Measurements from ENCODE around the gene PAX2. TPM values are rescaled to one million over a fixed set of nuclear protein-coding genes. Genes with fewer than 3 reads are reported as not detected.
A peak's percentile ranks its signal among the peaks of the same experiment; 100 is the strongest.
"Not testable (repeated sequence)": the region's sequence is repeated elsewhere in the genome, so short reads cannot be mapped to it uniquely, and the experiment has no call there.

Gene PAX2
- total RNA-seq, 1 experiment from 2014 or later, result 0.45 TPM

GRCh38 chr10:100697631-100698030 is 47.8 kb upstream of the PAX2 start:
- H3K36me3 Mint-ChIP-seq (ENCODE audit: insufficient read depth, unreplicated experiment), result no peaks in the 10 kb centered on the region
- Histone ChIP-seq H3K4me3 (ENCODE audit: low read depth, low read length) (no peak overlapping the region), H3K4me1 (peaks cover 5% of the 10 kb centered on the region; the same call in 1 of the 2 replicates), H3K9me3 (no peaks in the 10 kb centered on the region), H3K27me3 (replicated peaks; ENCODE audit: control insufficient read depth, insufficient read depth, low read length) (peaks cover 2% of the 10 kb centered on the region), H3K36me3 (ENCODE audit: control insufficient read depth, insufficient read depth, low read length) (no peaks in the 10 kb centered on the region)
- CTCF ChIA-PET, result no interaction called here
- H3K4me1 Mint-ChIP-seq (ENCODE audit: low read depth, unreplicated experiment), result peaks cover 13% of the 10 kb centered on the region
- POLR2A ChIA-PET, result no interaction called here
- H3K27ac Mint-ChIP-seq (ENCODE audit: unreplicated experiment), result no peak overlapping the region
- TF ChIP-seq CTCF (IDR thresholded peaks at IDR 0.05; ENCODE audit: insufficient read depth in 1 of 2, low read depth in 1 of 2, low read length in 1 of 2, severe bottlenecking in 1 of 2, unreplicated experiment in 1 of 2), result no peak
- intact Hi-C loops (cut with micrococcal nuclease; ENCODE audit: unreplicated experiment), result no loop called here
- DNase-seq, result no peak
- H3K9me3 Mint-ChIP-seq (ENCODE audit: unreplicated experiment), result no peaks in the 10 kb centered on the region
- H3K27me3 Mint-ChIP-seq (ENCODE audit: insufficient read depth, unreplicated experiment), result peaks cover 11% of the 10 kb centered on the region
- no peak overlapping the region for H3K4me3 Mint-ChIP-seq (ENCODE audit: unreplicated experiment)
- BruUV-seq (replicated peaks), result no TSS peak

DNA sequence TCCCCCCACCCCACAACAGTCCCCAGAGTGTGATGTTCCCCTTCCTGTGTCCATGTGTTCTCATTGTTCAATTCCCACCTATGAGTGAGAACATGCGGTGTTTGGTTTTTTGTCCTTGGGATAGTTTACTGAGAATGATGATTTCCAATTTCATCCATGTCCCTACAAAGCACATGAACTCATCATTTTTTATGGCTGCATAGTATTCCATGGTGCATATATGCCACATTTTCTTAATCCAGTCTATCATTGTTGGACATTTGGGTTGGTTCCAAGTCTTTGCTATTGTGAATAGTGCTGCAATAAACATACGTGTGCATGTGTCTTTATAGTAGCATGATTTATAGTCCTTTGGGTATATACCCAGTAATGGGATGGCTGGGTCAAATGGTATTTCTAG is 43.7 kb upstream of the PAX2 start:
- H3K9me3 Mint-ChIP-seq (ENCODE audit: unreplicated experiment); H3K27ac Mint-ChIP-seq (ENCODE audit: unreplicated experiment); H3K4me1 Mint-ChIP-seq (ENCODE audit: low read depth, unreplicated experiment); H3K27me3 ChIP-seq (replicated peaks; ENCODE audit: control insufficient read depth, insufficient read depth, low read length); H3K4me3 Mint-ChIP-seq (ENCODE audit: unreplicated experiment); intact Hi-C loops (cut with micrococcal nuclease; ENCODE audit: unreplicated experiment); POLR2A ChIA-PET; H3K4me3 ChIP-seq (ENCODE audit: low read depth, low read length); H3K4me1 ChIP-seq; H3K36me3 Mint-ChIP-seq (ENCODE audit: insufficient read depth, unreplicated experiment); H3K36me3 ChIP-seq (ENCODE audit: control insufficient read depth, insufficient read depth, low read length); BruUV-seq (replicated peaks); H3K9me3 ChIP-seq; DNase-seq; CTCF ChIA-PET: not testable (repeated sequence)
- peaks cover 18% of the 10 kb centered on the region for H3K27me3 Mint-ChIP-seq (ENCODE audit: insufficient read depth, unreplicated experiment)

DNA sequence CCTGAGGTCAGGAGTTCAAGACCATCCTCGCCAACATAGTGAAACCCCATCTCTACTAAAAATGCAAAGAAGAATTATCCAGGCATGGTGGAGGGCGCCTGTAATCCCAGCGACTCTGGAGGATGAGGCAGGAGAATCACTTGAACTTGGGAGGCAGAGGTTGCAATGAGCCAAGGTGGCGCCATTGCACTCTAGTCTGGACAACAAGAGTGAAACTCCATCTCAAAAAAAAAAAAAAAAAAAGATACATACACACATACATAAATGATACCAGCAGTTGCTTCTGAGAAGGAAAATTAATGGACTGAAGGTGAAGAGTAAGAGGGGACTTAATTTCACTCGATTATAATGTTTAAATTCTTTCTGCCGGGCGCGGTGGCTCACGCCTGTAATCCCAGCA is 40.2 kb upstream of the PAX2 start:
- Mint-ChIP-seq H3K4me1 (ENCODE audit: low read depth, unreplicated experiment) (no peaks in the 10 kb centered on the region), H3K9me3 (ENCODE audit: unreplicated experiment) (no peaks in the 10 kb centered on the region)
- H3K27me3 ChIP-seq (replicated peaks; ENCODE audit: control insufficient read depth, insufficient read depth, low read length), result no peaks in the 10 kb centered on the region; the same call in 1 of the 2 replicates

More for the DNA sequence above, 40.2 kb upstream of the PAX2 start:
- peak in 1 of 2 experiments; percentile 6 for TF ChIP-seq CTCF (IDR thresholded peaks at IDR 0.05; ENCODE audit: insufficient read depth in 1 of 2, low read depth in 1 of 2, low read length in 1 of 2, severe bottlenecking in 1 of 2, unreplicated experiment in 1 of 2)
- ChIA-PET POLR2A (no interaction called here), CTCF (no interaction called here)
- peaks cover 16% of the 10 kb centered on the region for H3K27me3 Mint-ChIP-seq (ENCODE audit: insufficient read depth, unreplicated experiment)
- no TSS peak for BruUV-seq (replicated peaks)
- H3K4me3 Mint-ChIP-seq (ENCODE audit: unreplicated experiment), result no peak overlapping the region
- no peaks in the 10 kb centered on the region for H3K9me3 ChIP-seq
- intact Hi-C loops (cut with micrococcal nuclease; ENCODE audit: unreplicated experiment), result no loop called here
- H3K36me3 Mint-ChIP-seq (ENCODE audit: insufficient read depth, unreplicated experiment), result no peaks in the 10 kb centered on the region
- no peaks in the 10 kb centered on the region for H3K36me3 ChIP-seq (ENCODE audit: control insufficient read depth, insufficient read depth, low read length)
- no peak overlapping the region for H3K4me3 ChIP-seq (ENCODE audit: low read depth, low read length)
- no peaks in the 10 kb centered on the region for H3K4me1 ChIP-seq
- DNase-seq, result no peak
- H3K27ac Mint-ChIP-seq (ENCODE audit: unreplicated experiment), result no peak overlapping the region

Data from Caco-2 (cell line).